Activated CD4-positive, alpha-beta T cell treated with anti-CD3 and anti-CD28 coated beads, Interleukin-2, amount 50 U/mL, for 16 hours (primary cell): ENCODE results near the gene ZNF488.
"Not testable (repeated sequence)": the region's sequence is repeated elsewhere in the genome, so short reads cannot be mapped to it uniquely, and the experiment has no call there.

Experiments used
- DNase-seq: peaks from one replicate; pipeline ENCODE4 v3.0.0-alpha.2; 2020

Gene ZNF488

GRCh38 chr10:47409171-47409865 lies 25.2 kb upstream of the ZNF488 start:
- DNase-seq: no peak

DNA sequence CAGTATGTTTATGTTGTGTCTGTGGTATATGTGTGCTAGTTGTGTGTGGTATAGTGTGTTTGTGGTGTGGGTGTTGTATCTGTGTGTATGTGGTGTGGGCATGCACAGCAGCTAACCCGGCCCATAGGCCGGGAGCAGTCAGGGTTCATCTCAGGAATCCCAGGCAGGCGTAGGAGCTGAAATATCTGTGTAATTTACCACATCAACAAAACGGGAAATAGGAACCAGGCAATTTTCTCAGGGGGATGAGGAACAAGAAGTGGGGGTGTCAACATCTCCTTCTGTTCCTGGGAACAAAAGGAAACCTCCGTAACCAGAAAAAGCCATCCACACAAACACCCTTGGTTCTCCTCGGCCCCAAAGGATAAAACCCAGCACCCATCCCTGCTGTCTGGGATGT lies 24.5 kb upstream of the ZNF488 start:
- no peak for DNase-seq

DNA sequence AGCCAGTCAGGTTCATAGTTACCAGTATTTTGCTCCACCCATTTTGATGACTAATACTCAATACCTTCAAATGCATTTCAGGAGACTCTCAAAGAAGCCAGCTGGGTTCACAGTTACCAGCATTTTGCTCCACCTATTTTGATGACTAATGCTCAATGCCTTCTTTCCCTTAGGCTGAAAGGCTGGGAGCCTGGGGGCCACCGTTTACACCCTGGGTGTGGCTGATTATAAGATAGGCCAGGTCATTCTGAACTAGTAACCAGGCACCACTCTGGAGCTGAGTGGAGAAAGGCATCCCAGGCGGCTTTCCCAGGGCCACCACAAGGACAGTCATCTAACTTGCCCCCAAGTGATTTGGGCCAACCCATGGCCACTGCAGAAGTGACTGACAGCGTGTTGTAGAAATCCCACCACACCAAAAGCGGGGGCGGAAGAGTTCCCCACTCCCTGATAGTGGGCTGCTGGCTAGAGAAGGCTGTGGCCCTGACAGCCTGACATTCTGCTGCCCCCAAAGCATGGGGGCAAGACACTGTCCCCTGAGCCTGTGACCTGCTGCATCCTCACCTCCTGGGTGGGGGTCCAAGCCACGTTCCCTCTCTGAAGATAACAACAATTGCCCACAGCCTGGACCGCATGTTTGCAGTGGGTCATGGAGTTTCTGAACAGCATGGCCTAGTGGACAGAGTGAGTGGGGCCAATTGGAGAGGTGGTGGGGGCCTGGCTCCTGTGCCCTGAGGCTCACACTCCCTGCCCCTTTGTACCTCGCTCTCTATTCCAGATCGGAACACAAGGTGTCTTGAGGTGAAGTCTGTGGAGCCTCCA lies 23.0 kb upstream of the ZNF488 start:
- no peak for DNase-seq

DNA sequence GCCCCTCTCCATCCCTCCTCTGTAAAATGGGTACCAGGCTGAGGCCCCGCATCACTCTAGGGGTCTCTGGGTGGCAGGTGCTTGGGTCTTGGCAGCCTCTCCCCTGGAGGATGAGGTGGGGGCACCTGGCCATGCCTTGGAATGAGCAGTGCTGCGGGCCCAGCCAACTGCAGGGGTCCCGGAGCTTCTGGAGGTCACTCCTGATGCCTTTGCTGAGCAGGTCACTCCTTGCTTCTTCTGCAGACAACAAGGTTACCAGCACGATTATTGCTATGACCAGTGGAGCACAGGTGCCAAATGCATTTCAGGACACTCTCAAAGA lies 22.4 kb upstream of the ZNF488 start:
- no peak for DNase-seq

GRCh38 chr10:47405857-47406547 lies 21.9 kb upstream of the ZNF488 start:
- no peak for DNase-seq

GRCh38 chr10:47404937-47405336 lies 20.8 kb upstream of the ZNF488 start:
- no peak for DNase-seq

DNA sequence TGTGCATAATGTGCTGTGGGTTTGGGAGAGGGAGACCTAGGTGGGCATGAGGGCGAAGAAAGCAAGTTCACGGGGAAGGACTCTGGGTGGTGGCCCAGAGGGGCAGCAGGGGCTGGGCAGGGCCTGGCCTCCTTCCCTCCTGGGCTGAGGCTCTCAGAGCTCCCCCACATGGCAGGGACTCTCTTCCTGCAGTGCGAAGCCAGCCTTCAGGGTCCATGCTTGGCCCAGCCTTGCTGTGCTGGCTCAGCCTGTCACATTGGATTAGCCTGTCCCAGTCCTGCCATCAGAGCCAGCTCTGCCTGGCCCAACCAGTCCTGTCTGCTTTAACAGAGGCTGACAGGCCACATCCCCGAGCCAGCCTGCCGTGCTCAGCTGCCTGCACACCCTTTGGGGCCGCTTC lies 20.4 kb upstream of the ZNF488 start:
- DNase-seq: no peak

- DNase-seq: no peak
These were observed 19.6 kb upstream of the ZNF488 start for GRCh38 chr10:47403446-47404318.

- no peak for DNase-seq
These were observed 18.7 kb upstream of the ZNF488 start for GRCh38 chr10:47402641-47403301.

DNA sequence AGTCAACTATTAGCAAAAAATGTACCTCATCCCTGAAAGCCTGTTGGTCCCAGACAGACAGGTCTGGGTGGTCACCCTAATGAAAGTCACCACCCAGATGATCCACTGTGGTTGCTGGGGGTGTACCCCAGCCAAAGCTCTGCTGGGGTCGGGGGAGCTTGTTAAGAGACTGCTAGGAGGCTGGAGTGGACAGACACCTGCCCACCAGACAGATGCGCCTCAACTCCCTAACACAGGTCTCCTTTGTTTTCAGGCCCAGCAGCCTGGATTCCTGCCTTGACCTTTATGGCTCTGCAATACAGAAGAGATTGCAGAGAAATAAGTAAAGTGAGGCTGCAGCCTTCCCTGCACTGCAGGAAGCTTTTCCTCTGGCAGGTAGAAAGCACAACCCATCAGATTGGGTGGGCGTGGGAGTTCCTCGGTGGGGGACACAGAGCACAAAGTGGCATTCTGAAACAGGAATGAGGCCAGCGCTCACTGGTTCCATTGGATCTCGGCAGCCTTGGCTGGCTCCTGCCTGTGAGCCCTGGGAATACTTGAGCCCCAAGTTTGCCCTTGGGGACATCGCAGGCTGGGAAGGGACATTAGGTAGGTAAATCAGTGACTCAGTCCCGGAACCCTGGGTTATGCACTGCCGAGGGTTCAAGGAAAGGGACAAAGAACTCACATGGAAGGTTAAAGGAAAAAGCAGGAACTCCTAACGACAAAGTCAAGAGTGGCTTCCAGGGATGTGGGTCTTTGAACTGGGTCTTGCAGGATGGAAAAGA lies 18.0 kb upstream of the ZNF488 start:
- DNase-seq: no peak

DNA sequence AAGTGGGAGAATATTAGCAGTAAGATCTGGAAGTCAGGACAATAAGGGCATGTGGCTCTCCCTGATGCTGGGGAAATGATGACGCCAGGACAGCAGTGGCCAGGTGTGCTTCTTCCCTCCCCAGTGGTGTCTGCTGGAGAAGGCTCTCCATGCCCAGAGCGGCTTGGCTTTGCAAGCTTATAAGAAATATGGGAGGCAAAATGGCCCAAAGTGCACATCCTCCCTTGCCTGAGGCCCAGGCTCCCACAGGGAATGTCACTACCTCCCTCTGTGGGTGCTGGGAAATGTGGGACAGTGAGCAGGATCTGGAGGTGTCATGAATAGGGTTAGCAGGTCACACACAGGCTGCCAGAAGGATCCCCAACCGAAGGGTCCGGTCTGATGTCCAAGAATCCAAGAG lies 17.1 kb upstream of the ZNF488 start:
- DNase-seq: no peak

DNA sequence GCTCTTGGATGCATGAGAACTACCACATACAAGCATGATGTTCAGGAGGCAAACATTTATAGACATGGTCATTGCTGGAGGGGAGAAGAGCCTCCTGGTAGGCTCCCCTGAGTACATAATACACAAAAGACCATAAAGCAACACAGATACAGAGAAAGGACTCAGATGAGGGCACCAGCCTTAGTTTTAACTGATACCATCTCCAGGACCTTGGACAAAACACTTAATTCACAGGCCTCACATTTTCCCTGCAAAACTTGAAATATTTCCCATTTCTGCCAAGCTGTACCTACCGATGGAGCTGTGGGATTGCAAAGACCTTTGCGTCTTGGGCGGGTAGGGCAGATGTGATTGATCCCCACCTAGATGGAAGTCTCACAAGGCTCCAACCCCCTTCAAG lies 16.7 kb upstream of the ZNF488 start:
- no peak for DNase-seq

- DNase-seq: no peak
These were observed 16.2 kb upstream of the ZNF488 start for GRCh38 chr10:47400251-47400650.

DNA sequence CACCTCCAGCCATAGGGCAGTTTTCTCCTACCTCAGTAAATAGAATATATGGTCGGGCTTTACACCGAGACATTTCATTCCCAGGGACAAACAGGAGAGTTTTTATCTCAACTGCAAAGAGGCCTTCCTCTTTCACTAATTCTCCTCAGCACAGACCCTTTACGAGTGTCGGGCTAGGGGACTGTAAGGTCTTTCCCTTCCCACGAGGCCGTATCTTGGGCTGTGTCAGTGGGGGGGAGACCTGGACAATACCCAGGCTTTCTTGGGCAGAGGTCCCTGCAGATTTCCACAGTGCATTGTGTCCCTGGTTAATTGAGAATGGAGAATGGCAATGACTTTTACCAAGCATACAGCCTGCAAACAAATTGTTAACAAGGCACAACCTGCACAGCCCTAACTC lies 13.2 kb upstream of the ZNF488 start:
- no peak for DNase-seq

DNA sequence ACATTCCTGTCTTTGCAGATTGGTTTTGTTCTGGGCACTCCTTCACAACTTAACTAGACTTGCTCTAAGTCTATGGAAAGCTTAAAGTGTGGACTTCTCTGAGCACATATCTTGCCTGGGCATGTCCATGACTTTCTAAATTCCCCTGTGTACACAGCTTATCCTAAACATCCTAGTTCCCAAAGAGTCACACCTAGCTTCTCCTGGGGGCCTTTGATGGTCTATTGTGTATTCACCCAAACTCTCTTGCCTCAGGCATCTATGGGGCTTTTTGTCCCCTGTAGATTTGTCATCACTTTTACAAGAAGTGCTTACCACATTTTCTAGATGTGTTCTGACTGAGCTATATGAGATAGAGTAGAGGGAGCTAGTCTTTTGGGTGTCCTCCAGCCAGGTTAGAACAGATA lies 12.2 kb upstream of the ZNF488 start:
- DNase-seq: no peak

DNA sequence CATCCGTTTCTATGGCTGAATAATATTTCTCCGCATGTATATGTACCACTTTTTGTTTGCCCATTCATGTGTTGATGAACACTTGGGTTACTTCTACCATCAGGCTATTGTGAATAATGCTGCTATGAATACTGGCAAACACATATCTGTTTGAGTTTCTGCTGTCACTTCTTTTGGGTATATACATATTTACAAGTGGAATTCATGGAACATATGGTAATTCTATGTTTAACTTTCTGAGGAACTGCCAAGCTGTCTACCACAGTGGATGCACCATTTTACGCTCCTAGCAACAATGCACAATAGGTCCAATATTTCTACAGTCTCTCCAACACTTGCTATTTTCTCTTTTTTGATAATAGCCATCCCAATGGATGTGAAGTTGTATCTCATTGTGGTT lies 5.5 kb upstream of the ZNF488 start:
- DNase-seq: no peak

GRCh38 chr10:47388879-47389278 lies 4.8 kb upstream of the ZNF488 start:
- DNase-seq: no peak

DNA sequence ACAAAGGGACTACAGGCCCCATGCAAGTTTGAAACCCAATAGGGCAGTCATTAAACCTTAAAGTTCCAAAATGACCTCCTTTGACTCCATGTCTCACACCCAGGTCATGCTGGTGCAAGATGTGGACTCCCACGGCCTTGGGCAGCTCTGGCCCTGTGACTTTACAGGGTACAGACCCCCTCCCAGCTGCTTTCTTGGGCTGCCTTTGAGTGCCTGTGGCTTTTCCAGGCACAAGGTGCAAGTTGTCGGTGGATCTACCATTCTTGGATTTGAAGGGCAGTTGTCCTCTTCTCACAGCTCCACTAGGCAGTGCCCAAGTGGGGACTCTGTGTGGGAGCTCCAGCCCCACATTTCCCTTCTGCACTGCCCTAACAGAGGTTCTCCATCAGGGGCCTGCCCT lies 2.0 kb upstream of the ZNF488 start:
- DNase-seq: not testable (repeated sequence)

GRCh38 chr10:47383261-47384147 lies 589 bp downstream of the ZNF488 start:
- DNase-seq: no peak
